ENCODE measurements around the gene AMH. TPM values are rescaled to one million over a fixed set of nuclear protein-coding genes. Genes with fewer than 3 reads are reported as not detected.

The AMH gene
- total RNA-seq, 5 donors from 2014 or later (not counting 1 experiment from before 2014, with no cell fraction given), result 2.1 to 13.5 (median 5.3) TPM

GRCh38 chr19:2233601-2234280 is 15.4 kb upstream of the AMH start:
- Histone ChIP-seq H3K36me3 (ENCODE audit: control insufficient read depth in 2 of 2, extremely low read depth in 1 of 2, insufficient read depth in 1 of 2, low read length in 1 of 2) (peaks cover 18 to 24% of the 10 kb centered on the region in 2 donors), H3K4me1 (ENCODE audit: control insufficient read depth in 1 of 2, extremely low read depth in 1 of 2, insufficient read depth in 2 of 2, low read length in 2 of 2) (peaks cover 11 to 50% of the 10 kb centered on the region in 2 experiments), H3K27ac (ENCODE audit: low read length) (no peak overlapping the region), H3K4me3 (ENCODE audit: control insufficient read depth in 1 of 2, extremely low read depth in 1 of 2, low read length in 1 of 2) (no peak overlapping the region), H3K9me3 (no peaks in the 10 kb centered on the region), H3K27me3 (replicated peaks in 1 of 2; ENCODE audit: control insufficient read depth in 2 of 2, extremely low read depth in 1 of 2, insufficient read depth in 2 of 2, low read length in 1 of 2) (no peaks in the 10 kb centered on the region)
- Mint-ChIP-seq H3K9me3 (no peaks in the 10 kb centered on the region), H3K4me3 (peak overlapping the region in 2 of 3 donors; percentile 94 to 96), H3K4me1 (peaks cover 29 to 47% (median 29%) of the 10 kb centered on the region in 3 donors), H3K27ac (peak overlapping the region; percentile 16 to 39), H3K27me3 (no peaks in the 10 kb centered on the region), H3K36me3 (peaks cover 10% of the 10 kb centered on the region)
- ChIA-PET POLR2A (no interaction called here), CTCF (interaction anchor here in 1 of 2 donors (0.5 kb wide), 1 partner anchor 174 kb away, joined by 3 read pairs; no protein-coding TSS in a partner anchor)
- WGBS (ENCODE audit: insufficient coverage), result 90% methylated on average over 20 of the region's 25 CpGs
- no peak for ATAC-seq (replicated peaks in 1 of 4)
- DNase-seq, result no peak

GRCh38 chr19:2234996-2235380 is 14.1 kb upstream of the AMH start:
- Histone ChIP-seq H3K4me1 (ENCODE audit: control insufficient read depth in 1 of 2, extremely low read depth in 1 of 2, insufficient read depth in 2 of 2, low read length in 2 of 2) (peaks cover 18 to 60% of the 10 kb centered on the region in 2 experiments), H3K4me3 (ENCODE audit: control insufficient read depth in 1 of 2, extremely low read depth in 1 of 2, low read length in 1 of 2) (peak overlapping the region; percentile 59 to 72), H3K9me3 (no peaks in the 10 kb centered on the region), H3K27ac (ENCODE audit: low read length) (no peak overlapping the region), H3K27me3 (replicated peaks in 1 of 2; ENCODE audit: control insufficient read depth in 2 of 2, extremely low read depth in 1 of 2, insufficient read depth in 2 of 2, low read length in 1 of 2) (no peaks in the 10 kb centered on the region), H3K36me3 (ENCODE audit: control insufficient read depth in 2 of 2, extremely low read depth in 1 of 2, insufficient read depth in 1 of 2, low read length in 1 of 2) (peaks cover 10 to 20% of the 10 kb centered on the region in 2 donors)
- peak overlapping the region; percentile 64 to 81 for H3K27ac Mint-ChIP-seq
- DNase-seq, result no peak
- no peaks in the 10 kb centered on the region for H3K9me3 Mint-ChIP-seq
- no peaks in the 10 kb centered on the region for H3K27me3 Mint-ChIP-seq
- 69% methylated on average over 4 of the region's 6 CpGs for WGBS (ENCODE audit: insufficient coverage)
- no peak for ATAC-seq (replicated peaks in 1 of 4)
- peak overlapping the region; percentile 94 to 96 (median 95) for H3K4me3 Mint-ChIP-seq
- H3K36me3 Mint-ChIP-seq, result peaks cover 12% of the 10 kb centered on the region
- ChIA-PET CTCF (no interaction called here), POLR2A (interaction anchor here in 1 of 2 donors (0.6 to 0.7 kb wide), 2 partner anchors 204 to 361 kb away, joined by 3 to 4 read pairs; no protein-coding TSS in a partner anchor)
- H3K4me1 Mint-ChIP-seq, result peaks cover 41 to 58% (median 41%) of the 10 kb centered on the region in 3 donors

- no peaks in the 10 kb centered on the region for H3K9me3 Mint-ChIP-seq
- no peaks in the 10 kb centered on the region for H3K27me3 ChIP-seq (replicated peaks in 1 of 2; ENCODE audit: control insufficient read depth in 2 of 2, extremely low read depth in 1 of 2, insufficient read depth in 2 of 2, low read length in 1 of 2)
- 0% methylated on average over 47 of the region's 48 CpGs for WGBS (ENCODE audit: insufficient coverage)
- H3K4me1 ChIP-seq (ENCODE audit: control insufficient read depth in 1 of 2, extremely low read depth in 1 of 2, insufficient read depth in 2 of 2, low read length in 2 of 2), result peaks cover 23 to 66% of the 10 kb centered on the region in 2 experiments
- ATAC-seq (replicated peaks in 1 of 4), result peak; percentile 0 to 7 (median 2)
- no peaks in the 10 kb centered on the region for H3K27me3 Mint-ChIP-seq
- peak overlapping the region; percentile 94 to 96 (median 95) for H3K4me3 Mint-ChIP-seq
- peaks cover 12% of the 10 kb centered on the region for H3K36me3 Mint-ChIP-seq
- H3K36me3 ChIP-seq (ENCODE audit: control insufficient read depth in 2 of 2, extremely low read depth in 1 of 2, insufficient read depth in 1 of 2, low read length in 1 of 2), result peaks cover 5 to 15% of the 10 kb centered on the region in 2 donors
- peak overlapping the region; percentile 59 to 72 for H3K4me3 ChIP-seq (ENCODE audit: control insufficient read depth in 1 of 2, extremely low read depth in 1 of 2, low read length in 1 of 2)
- no peaks in the 10 kb centered on the region for H3K9me3 ChIP-seq
- H3K4me1 Mint-ChIP-seq, result peaks cover 45 to 62% (median 47%) of the 10 kb centered on the region in 3 donors
- DNase-seq, result peak in 3 of 35 experiments; percentile 24 to 30 (median 25)
- peak overlapping the region; percentile 64 to 81 for H3K27ac Mint-ChIP-seq
- ChIA-PET CTCF (interaction anchor here in 1 of 2 donors (0.7 to 0.9 kb wide), 4 partner anchors 37 to 192 kb away, joined by 3 to 4 read pairs (median 3); partner anchors contain the start of gene TIMM13), POLR2A (interaction anchor here (0.7 kb wide), 2 partner anchors 204 to 1534 kb away, joined by 4 to 7 read pairs; no protein-coding TSS in a partner anchor)
- no peak overlapping the region for H3K27ac ChIP-seq (ENCODE audit: low read length)
Measured at GRCh38 chr19:2235381-2236063, 13.6 kb upstream of the AMH start.

GRCh38 chr19:2236064-2236313 is 13.1 kb upstream of the AMH start:
- no peak for ATAC-seq (replicated peaks in 1 of 4)
- ChIA-PET CTCF (interaction anchor here in 1 of 2 donors (0.7 to 0.9 kb wide), 4 partner anchors 36 to 192 kb away, joined by 3 to 4 read pairs (median 3); partner anchors contain the start of gene TIMM13), POLR2A (interaction anchor here in 1 of 2 donors (0.7 kb wide), 1 partner anchor 1534 kb away, joined by 7 read pairs; no protein-coding TSS in a partner anchor)
- DNase-seq, result no peak
- H3K9me3 ChIP-seq, result no peaks in the 10 kb centered on the region
- peaks cover 12% of the 10 kb centered on the region for H3K36me3 Mint-ChIP-seq
- no peaks in the 10 kb centered on the region for H3K9me3 Mint-ChIP-seq
- WGBS (ENCODE audit: insufficient coverage), result under 1% methylated on average over 28 of the region's 28 CpGs
- H3K36me3 ChIP-seq (ENCODE audit: control insufficient read depth in 2 of 2, extremely low read depth in 1 of 2, insufficient read depth in 1 of 2, low read length in 1 of 2), result peaks cover 5 to 17% of the 10 kb centered on the region in 2 donors
- H3K27me3 Mint-ChIP-seq, result no peaks in the 10 kb centered on the region
- H3K27ac Mint-ChIP-seq, result peak overlapping the region; percentile 94 to 99
- peak overlapping the region; percentile 94 to 96 (median 95) for H3K4me3 Mint-ChIP-seq
- peaks cover 28 to 70% of the 10 kb centered on the region in 2 experiments for H3K4me1 ChIP-seq (ENCODE audit: control insufficient read depth in 1 of 2, extremely low read depth in 1 of 2, insufficient read depth in 2 of 2, low read length in 2 of 2)
- no peak overlapping the region for H3K27ac ChIP-seq (ENCODE audit: low read length)
- peak overlapping the region; percentile 59 to 72 for H3K4me3 ChIP-seq (ENCODE audit: control insufficient read depth in 1 of 2, extremely low read depth in 1 of 2, low read length in 1 of 2)
- peaks cover 50 to 67% (median 51%) of the 10 kb centered on the region in 3 donors for H3K4me1 Mint-ChIP-seq
- H3K27me3 ChIP-seq (replicated peaks in 1 of 2; ENCODE audit: control insufficient read depth in 2 of 2, extremely low read depth in 1 of 2, insufficient read depth in 2 of 2, low read length in 1 of 2), result no peaks in the 10 kb centered on the region

- Mint-ChIP-seq H3K27me3 (no peaks in the 10 kb centered on the region), H3K9me3 (no peaks in the 10 kb centered on the region), H3K27ac (peak within 1 kb of the TSS; percentile 94 to 99), H3K36me3 (peaks cover 12% of the 10 kb centered on the region), H3K4me1 (peaks cover 55 to 72% (median 56%) of the 10 kb centered on the region in 3 donors), H3K4me3 (peak within 1 kb of the TSS; percentile 94 to 96 (median 95))
- CTCF ChIA-PET, result interaction anchor here in 1 of 2 donors (0.7 to 0.9 kb wide), 3 partner anchors 36 to 191 kb away, joined by 3 to 4 read pairs (median 3); partner anchors contain the start of gene TIMM13
- ATAC-seq (replicated peaks in 1 of 4) (peak; percentile 80 to 84 (median 82)), DNase-seq (peak; percentile 94 to 100 (median 97))
- under 1% methylated on average over 79 of the region's 80 CpGs for WGBS (ENCODE audit: insufficient coverage)
- Histone ChIP-seq H3K9me3 (no peaks in the 10 kb centered on the region), H3K27ac (ENCODE audit: low read length) (peak within 1 kb of the TSS; percentile 97), H3K36me3 (ENCODE audit: control insufficient read depth in 2 of 2, extremely low read depth in 1 of 2, insufficient read depth in 1 of 2, low read length in 1 of 2) (peaks cover 5 to 22% of the 10 kb centered on the region in 2 donors), H3K4me3 (ENCODE audit: control insufficient read depth in 1 of 2, extremely low read depth in 1 of 2, low read length in 1 of 2) (peak within 1 kb of the TSS; percentile 59 to 72), H3K27me3 (replicated peaks in 1 of 2; ENCODE audit: control insufficient read depth in 2 of 2, extremely low read depth in 1 of 2, insufficient read depth in 2 of 2, low read length in 1 of 2) (no peaks in the 10 kb centered on the region), H3K4me1 (ENCODE audit: control insufficient read depth in 1 of 2, extremely low read depth in 1 of 2, insufficient read depth in 2 of 2, low read length in 2 of 2) (peaks cover 30 to 75% of the 10 kb centered on the region in 2 experiments)
- POLR2A ChIA-PET, result interaction anchor here in 1 of 2 donors (0.7 kb wide), 2 partner anchors 85 to 1533 kb away, joined by 6 to 7 read pairs; no protein-coding TSS in a partner anchor
Measured at GRCh38 chr19:2236314-2237050, 12.6 kb upstream of the AMH start, which contains the start of the genes PLEKHJ1 and SF3A2. PLEKHJ1 (minus strand) TSS chr19:2236329; CDS start chr19:2236248, 81 bp downstream. SF3A2 (plus strand) TSS chr19:2236824; CDS start chr19:2243419, 6,595 bp downstream.
